Activated CD4-positive, alpha-beta T cell treated with anti-CD3 and anti-CD28 coated beads for 24 hours (primary cell): Measurements from ENCODE around the gene DOK5.
"Not testable (repeated sequence)": the region's sequence is repeated elsewhere in the genome, so short reads cannot be mapped to it uniquely, and the experiment has no call there.

Source experiments
- DNase-seq, 2 donors: peaks; one replicate each; pipeline ENCODE4 v3.0.0-alpha.2; 2020; ENCODE audit warnings: low read depth in 2 of 2

The DOK5 gene

GRCh38 chr20:54470697-54471096 is 4.7 kb upstream of the DOK5 start:
- DNase-seq, result no peak

- DNase-seq, result no peak
Measured at GRCh38 chr20:54472607-54473006, 2.8 kb upstream of the DOK5 start.

GRCh38 chr20:54473340-54473739 is 2.1 kb upstream of the DOK5 start:
- DNase-seq, result no peak

- DNase-seq, result no peak
Measured at GRCh38 chr20:54474046-54474445, 1.3 kb upstream of the DOK5 start.

- DNase-seq, result no peak
Measured at GRCh38 chr20:54474866-54475265, 527 bp upstream of the DOK5 start.

- no peak for DNase-seq
Measured at GRCh38 chr20:54476169-54477009, 996 bp downstream of the DOK5 start.

GRCh38 chr20:54477191-54477955 is 2.0 kb downstream of the DOK5 start:
- DNase-seq, result no peak

GRCh38 chr20:54479138-54479906 is 3.9 kb downstream of the DOK5 start:
- DNase-seq, result no peak

- DNase-seq, result not testable (repeated sequence)
Measured at GRCh38 chr20:54479937-54480336, 4.5 kb downstream of the DOK5 start.

GRCh38 chr20:54481442-54481841 is 6.0 kb downstream of the DOK5 start:
- DNase-seq, result no peak

GRCh38 chr20:54485631-54486030 is 10.2 kb downstream of the DOK5 start:
- no peak for DNase-seq

- DNase-seq, result no peak
Measured at GRCh38 chr20:54486585-54486984, 11.2 kb downstream of the DOK5 start.

GRCh38 chr20:54488442-54488841 is 13.0 kb downstream of the DOK5 start:
- DNase-seq, result no peak

- DNase-seq, result no peak
Measured at GRCh38 chr20:54491506-54491905, 16.1 kb downstream of the DOK5 start.

GRCh38 chr20:54494303-54495006 is 19.1 kb downstream of the DOK5 start:
- DNase-seq, result no peak

- no peak for DNase-seq
Measured at GRCh38 chr20:54497931-54498718, 22.7 kb downstream of the DOK5 start.

- no peak for DNase-seq
Measured at GRCh38 chr20:54499111-54499510, 23.7 kb downstream of the DOK5 start.

- no peak for DNase-seq
Measured at GRCh38 chr20:54502179-54502578, 26.8 kb downstream of the DOK5 start.

GRCh38 chr20:54506643-54507042 is 31.2 kb downstream of the DOK5 start:
- no peak for DNase-seq

GRCh38 chr20:54510541-54511129 is 35.2 kb downstream of the DOK5 start:
- DNase-seq, result no peak
